A673 (cell line): ENCODE results near the gene TRIM43. TPM values are rescaled to one million over a fixed set of nuclear protein-coding genes. Genes with fewer than 3 reads are reported as not detected.
"Not testable (repeated sequence)": the region's sequence is repeated elsewhere in the genome, so short reads cannot be mapped to it uniquely, and the experiment has no call there.

Experiments used
- BruUV-seq: library from RNA; stranded (reverse); fragments of 400-500 nt; replicated peaks from 2 replicates; lab custom pipeline; 2021; lab: Mats Ljungman, UMichigan
- CTCF ChIA-PET: fragments of 300-600 bp; sonication (Branson Sonifier 250); formaldehyde crosslinking; loops from one replicate; lab custom pipeline; 2022; ENCODE audit warnings: antibody characterized with exemption; lab: Charles Lee
- POLR2A ChIA-PET: fragments of 300-600 bp; sonication (Branson Sonifier 250); formaldehyde crosslinking; loops from one replicate; lab custom pipeline; 2022; ENCODE audit warnings: antibody characterized with exemption; ENCODE audit not compliant: low non-redundant PET; lab: Charles Lee
- DNase-seq: peaks from one replicate; pipeline ENCODE4 v3.0.0-alpha.2; 2015; ENCODE audit warnings: low spot score
- H3K27ac ChIP-seq: fragments of 200-600 bp; sonication (generic); 2 replicates; pipeline ENCODE4 v1.5.1; 2016; ENCODE audit warnings: mixed run types, low read depth, mild to moderate bottlenecking, mixed read lengths, antibody characterized with exemption, low read length; ENCODE audit not compliant: poor library complexity, severe bottlenecking
- H3K27me3 ChIP-seq: fragments of 200-600 bp; sonication (generic); replicated peaks from 2 replicates; pipeline ENCODE4 v1.6.1; 2017; ENCODE audit warnings: mixed run types, low read depth, mild to moderate bottlenecking, mixed read lengths, antibody characterized with exemption, low read length; ENCODE audit not compliant: insufficient read depth, poor library complexity
- H3K36me3 ChIP-seq: fragments of 200-600 bp; sonication (generic); 2 replicates; pipeline ENCODE4 v1.6.1; 2016; ENCODE audit warnings: mixed run types, mild to moderate bottlenecking, mixed read lengths, antibody characterized with exemption, low read length; ENCODE audit not compliant: insufficient read depth, poor library complexity, severe bottlenecking
- H3K4me1 ChIP-seq: fragments of 200-600 bp; sonication (generic); 2 replicates; pipeline ENCODE4 v1.6.1; 2017; ENCODE audit warnings: mixed run types, mild to moderate bottlenecking, mixed read lengths, antibody characterized with exemption, low read length; ENCODE audit not compliant: insufficient read depth, poor library complexity, severe bottlenecking
- H3K4me3 ChIP-seq: fragments of 200-600 bp; sonication (generic); 2 replicates; pipeline ENCODE4 v1.5.1; 2016; ENCODE audit warnings: low read depth, mixed run types, mild to moderate bottlenecking, mixed read lengths, low read length; ENCODE audit not compliant: poor library complexity, severe bottlenecking
- H3K9me3 ChIP-seq: fragments of 200-600 bp; sonication (generic); 2 replicates; pipeline ENCODE4 v1.6.1; 2016; ENCODE audit warnings: mixed run types, low read depth, mild to moderate bottlenecking, mixed read lengths, antibody characterized with exemption, low read length; ENCODE audit not compliant: poor library complexity, severe bottlenecking
- intact Hi-C: fragments of 100-400 bp; cut with micrococcal nuclease; formaldehyde crosslinking; loops from one replicate; pipeline ENCODE4 v1.10.0; 2022; ENCODE audit not compliant: unreplicated experiment
- total RNA-seq: library from RNA; stranded (reverse); gene quantifications from 2 replicates; pipeline ENCODE4 v1.2.3, GENCODE V29; 2021

The TRIM43 gene
- total RNA-seq, 1 experiment from 2014 or later = not detected

DNA sequence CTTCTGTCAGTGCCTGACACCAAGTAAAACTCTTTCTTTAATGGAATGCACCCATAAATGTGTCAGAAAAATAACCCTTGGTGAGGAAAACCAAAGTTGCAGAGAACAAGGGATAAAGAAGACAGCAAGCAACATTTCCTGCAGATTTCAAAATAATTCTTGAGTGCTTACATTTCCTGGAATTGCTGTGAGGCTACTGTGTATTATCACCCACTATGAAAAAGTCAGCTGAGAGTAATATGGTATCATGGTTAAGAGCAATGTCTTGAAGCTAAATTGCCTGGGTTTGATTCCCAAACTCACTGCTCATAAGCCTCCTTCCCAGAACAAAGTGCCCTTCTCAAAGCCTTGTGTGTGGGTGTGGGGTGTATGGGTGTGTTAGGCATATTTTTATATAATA lies 10.3 kb downstream of the TRIM43 start:
- DNase-seq, H3K27me3 ChIP-seq, H3K36me3 ChIP-seq, H3K27ac ChIP-seq, H3K4me3 ChIP-seq, H3K9me3 ChIP-seq, H3K4me1 ChIP-seq, POLR2A ChIA-PET, intact Hi-C loops, BruUV-seq, CTCF ChIA-PET: not testable (repeated sequence)

DNA sequence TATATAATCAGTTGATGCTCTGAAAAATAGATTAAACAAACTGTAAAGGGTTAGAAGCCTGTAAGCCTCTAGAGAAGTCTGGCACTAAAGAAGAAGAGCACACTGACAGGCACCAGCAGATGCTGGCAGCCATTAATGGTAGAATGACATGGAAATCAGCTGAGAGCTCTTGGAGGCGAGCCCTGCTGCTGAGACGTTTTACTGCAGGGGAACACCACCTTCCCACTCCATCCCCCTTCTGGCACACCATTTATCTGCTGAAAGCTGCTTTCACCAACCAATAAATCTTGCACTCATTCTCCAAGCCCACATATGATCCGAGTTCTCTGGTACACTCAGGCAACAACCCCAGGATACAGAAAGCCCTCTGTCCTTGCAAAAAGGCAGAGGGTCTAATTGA lies 16.6 kb downstream of the TRIM43 start:
- CTCF ChIA-PET, intact Hi-C loops: not testable (repeated sequence)

DNA sequence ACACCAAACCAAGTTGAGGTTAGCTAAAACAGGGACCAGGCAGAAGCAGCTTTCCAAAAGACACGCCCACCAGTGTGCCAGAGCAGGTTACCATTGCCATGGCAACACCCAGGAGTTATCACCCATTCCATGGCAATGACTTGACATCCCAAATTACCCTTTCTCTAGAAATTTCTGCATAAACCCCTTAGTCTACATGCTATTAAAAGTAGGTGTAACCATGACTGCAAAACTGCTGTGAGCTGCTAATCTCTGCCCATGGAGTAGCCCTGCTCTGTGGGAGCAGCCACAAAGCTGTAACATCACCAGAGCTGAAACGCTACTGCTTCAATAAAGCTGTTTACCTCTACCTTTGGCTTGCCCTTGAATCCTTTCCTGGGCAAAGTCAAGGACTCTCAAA lies 18.0 kb downstream of the TRIM43 start:
- DNase-seq, H3K27ac ChIP-seq, H3K27me3 ChIP-seq, H3K9me3 ChIP-seq, H3K4me3 ChIP-seq, H3K36me3 ChIP-seq, POLR2A ChIA-PET, H3K4me1 ChIP-seq, CTCF ChIA-PET, BruUV-seq, intact Hi-C loops: not testable (repeated sequence)

More for the DNA sequence above, 16.6 kb downstream of the TRIM43 start:
- H3K9me3 ChIP-seq, H3K27me3 ChIP-seq, BruUV-seq, H3K4me1 ChIP-seq, DNase-seq, H3K4me3 ChIP-seq, H3K27ac ChIP-seq, POLR2A ChIA-PET, H3K36me3 ChIP-seq: not testable (repeated sequence)

DNA sequence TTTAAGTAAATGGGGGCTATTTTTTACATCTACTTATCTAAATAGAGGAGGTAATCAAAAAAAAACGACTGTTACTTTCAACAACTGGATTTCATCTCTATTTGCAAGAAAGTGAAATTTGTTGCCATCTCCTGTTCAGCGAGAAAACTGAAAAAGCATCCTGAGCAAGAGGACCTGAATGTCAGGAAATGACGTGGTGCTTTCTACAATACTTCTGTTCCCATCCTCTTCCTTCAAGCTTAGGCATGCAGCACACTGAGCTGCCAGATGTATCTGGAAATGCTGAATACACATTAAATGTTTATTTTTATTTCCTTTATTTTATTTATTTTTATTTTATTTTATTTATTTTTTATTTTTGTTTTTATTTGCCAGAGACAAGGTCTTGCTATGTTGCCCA lies 21.2 kb downstream of the TRIM43 start:
- H3K27me3 ChIP-seq, H3K4me1 ChIP-seq, POLR2A ChIA-PET, H3K4me3 ChIP-seq, CTCF ChIA-PET, H3K27ac ChIP-seq, H3K36me3 ChIP-seq, DNase-seq, H3K9me3 ChIP-seq, intact Hi-C loops, BruUV-seq: not testable (repeated sequence)

DNA sequence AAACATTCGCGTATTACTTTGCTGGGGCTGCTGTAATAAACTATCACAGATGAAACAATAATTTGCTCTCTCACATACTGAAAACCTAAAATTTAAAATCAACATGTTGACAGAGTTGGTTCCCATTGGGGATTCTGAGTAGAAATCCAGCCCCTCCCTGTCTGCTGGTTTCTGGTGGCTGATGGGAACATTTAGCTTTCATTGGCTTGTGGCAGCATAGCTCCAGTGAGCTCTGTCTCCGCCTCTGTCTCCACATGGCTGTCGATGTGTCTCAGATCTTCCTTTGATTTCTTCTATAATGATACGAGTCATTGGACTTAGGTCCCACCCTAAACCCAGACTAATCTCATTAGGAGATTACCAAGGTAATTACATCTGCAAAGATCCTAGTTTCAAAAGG lies 30.9 kb downstream of the TRIM43 start:
- DNase-seq, H3K27ac ChIP-seq, H3K4me1 ChIP-seq, intact Hi-C loops, H3K27me3 ChIP-seq, BruUV-seq, CTCF ChIA-PET, POLR2A ChIA-PET, H3K4me3 ChIP-seq, H3K9me3 ChIP-seq, H3K36me3 ChIP-seq: not testable (repeated sequence)

DNA sequence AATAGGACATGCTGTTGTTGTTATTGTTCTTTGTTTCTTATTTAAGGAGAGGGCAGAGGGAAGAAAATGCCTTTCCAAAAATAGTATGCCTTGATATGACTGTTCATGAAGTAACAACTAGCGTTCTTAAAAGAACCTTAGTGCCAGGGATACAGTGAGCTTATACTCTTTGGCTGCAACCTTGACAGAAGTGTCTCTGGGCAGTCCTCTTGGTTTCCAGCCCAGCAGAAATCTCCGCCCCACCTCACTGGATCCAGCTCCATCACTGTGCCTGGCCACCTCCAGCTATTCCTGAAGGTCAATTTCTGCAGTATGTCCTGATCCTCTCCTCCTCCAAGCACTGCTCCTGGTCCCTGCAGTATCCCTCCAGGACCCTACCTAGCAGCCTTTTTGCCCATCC lies 39.2 kb downstream of the TRIM43 start:
- intact Hi-C loops, POLR2A ChIA-PET, H3K4me1 ChIP-seq, DNase-seq, H3K9me3 ChIP-seq, CTCF ChIA-PET, H3K36me3 ChIP-seq, H3K27me3 ChIP-seq, BruUV-seq, H3K27ac ChIP-seq, H3K4me3 ChIP-seq: not testable (repeated sequence)

DNA sequence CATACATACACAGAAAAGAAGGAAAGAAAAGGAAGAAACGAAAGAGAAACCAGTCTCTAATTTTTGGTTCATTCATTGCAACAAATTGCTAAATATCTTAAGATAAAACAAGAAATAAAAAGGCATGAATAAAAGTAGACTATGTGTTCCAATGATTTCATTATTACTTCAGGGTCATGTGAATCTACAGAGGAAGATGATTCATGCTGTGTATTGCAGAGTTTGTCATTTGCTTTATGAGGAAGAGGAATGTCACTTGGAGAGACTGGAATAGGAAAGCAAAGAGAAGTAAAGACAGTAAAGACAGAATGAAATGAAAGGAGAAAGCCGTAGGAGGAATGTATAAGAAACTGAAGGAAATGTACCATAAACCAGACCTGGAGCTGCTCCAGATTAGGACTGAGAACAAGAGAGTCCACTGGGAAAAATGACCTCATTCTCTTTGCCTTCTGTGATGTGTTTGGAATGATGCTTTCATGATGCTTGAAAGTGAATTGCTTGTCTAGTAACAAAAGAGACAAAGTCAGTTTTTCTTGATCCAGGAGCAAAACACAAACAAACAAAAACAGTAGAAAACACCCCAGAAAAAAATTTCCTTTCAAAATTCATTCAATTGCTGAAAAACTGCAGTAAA lies 41.9 kb downstream of the TRIM43 start:
- POLR2A ChIA-PET, intact Hi-C loops, DNase-seq, H3K36me3 ChIP-seq, H3K4me1 ChIP-seq, H3K27me3 ChIP-seq, H3K9me3 ChIP-seq, H3K4me3 ChIP-seq, BruUV-seq, CTCF ChIA-PET, H3K27ac ChIP-seq: not testable (repeated sequence)
